Natural killer cell (primary cell): Measurements from ENCODE around the gene DGKZ. TPM values are rescaled to one million over a fixed set of nuclear protein-coding genes. Genes with fewer than 3 reads are reported as not detected.
"Not testable (repeated sequence)": the region's sequence is repeated elsewhere in the genome, so short reads cannot be mapped to it uniquely, and the experiment has no call there.

Experiments used
- ATAC-seq, 3 donors: fragments of 150-1000 bp in 2 of 3; fragments of 200-7000 bp in 1 of 3; cut with Tn5 transposase; 1 replicate in 1 of 3; 2 replicates in 2 of 3; pipeline ENCODE4 v1.10.0; 2021; ENCODE audit warnings: mild to moderate bottlenecking in 2 of 3, moderate library complexity in 2 of 3
- DNase-seq, 2 donors: peaks; one replicate each; pipeline versions ENCODE4 v3.0.0 to v3.0.0-alpha.2; 2013 to 2021; ENCODE audit warnings: mixed read lengths in 1 of 2
- H3K27ac ChIP-seq: one replicate; pipeline ENCODE4 v1.5.1; 2013; ENCODE audit warnings: mild to moderate bottlenecking, low read length
- H3K27me3 ChIP-seq: one replicate; pipeline ENCODE4 v1.6.1; 2013; ENCODE audit warnings: low read length; ENCODE audit not compliant: control insufficient read depth, insufficient read depth
- H3K36me3 ChIP-seq: one replicate; pipeline ENCODE4 v1.6.1; 2013; ENCODE audit warnings: low read length; ENCODE audit not compliant: control insufficient read depth, insufficient read depth
- H3K4me1 ChIP-seq: one replicate; pipeline ENCODE4 v1.6.1; 2013; ENCODE audit warnings: low read length; ENCODE audit not compliant: control insufficient read depth, insufficient read depth
- H3K4me3 ChIP-seq: one replicate; pipeline ENCODE4 v1.5.1; 2013; ENCODE audit warnings: low read length
- H3K9me3 ChIP-seq: one replicate; pipeline ENCODE4 v1.6.1; 2013; ENCODE audit warnings: low read length; ENCODE audit not compliant: control insufficient read depth, insufficient read depth
- H3K27ac Mint-ChIP-seq, 2 donors: one replicate each; pipeline ENCODE4 v1.8.0; 2022; ENCODE audit warnings: mild to moderate bottlenecking in 2 of 2, mixed read lengths in 2 of 2, moderate library complexity in 1 of 2
- H3K27me3 Mint-ChIP-seq, 2 donors: one replicate each; pipeline ENCODE4 v1.8.0; 2022; ENCODE audit warnings: low read depth in 2 of 2, mixed read lengths in 2 of 2
- H3K36me3 Mint-ChIP-seq: one replicate; pipeline ENCODE4 v1.8.0; 2022; ENCODE audit warnings: mixed read lengths
- H3K4me1 Mint-ChIP-seq, 2 donors: one replicate each; pipeline ENCODE4 v1.8.0; 2022; ENCODE audit warnings: mixed read lengths in 2 of 2
- H3K4me3 Mint-ChIP-seq: one replicate; pipeline ENCODE4 v1.8.0; 2022; ENCODE audit warnings: mild to moderate bottlenecking, moderate library complexity, mixed read lengths
- H3K9me3 Mint-ChIP-seq, 2 donors: one replicate each; pipeline ENCODE4 v1.8.0; 2022; ENCODE audit warnings: mixed read lengths in 2 of 2
- WGBS: methylation state at CpG from one replicate; pipeline ENCODE4 v1.1.7; 2013; ENCODE audit warnings: missing lambda C conversion rate; ENCODE audit not compliant: insufficient coverage; 5-methylcytosine and 5-hydroxymethylcytosine counted together
- intact Hi-C: fragments of 100-400 bp; cut with micrococcal nuclease; formaldehyde crosslinking; loops from one replicate; pipeline ENCODE4 v1.14.2; 2022
- total RNA-seq, 4 donors: library from RNA; stranded (reverse); fragments of 120-200 nt in 1 of 4; gene quantifications; one replicate each; pipeline versions ENCODE4 v1.2.3 to v1.2.4, GENCODE V29; 2013 to 2022
- TF ChIP-seq, protein P1 (sequence below): fragments of 200-600 bp; IDR thresholded peaks from one replicate; pipeline ENCODE4 v1.8.0; 2022; ENCODE audit warnings: antibody characterized with exemption

Gene DGKZ
- total RNA-seq, 3 donors from 2014 or later (not counting 1 experiment from before 2014, with no cell fraction given): 307 to 377 (median 350) TPM

- no peak overlapping the region for H3K4me3 Mint-ChIP-seq
Observed at GRCh38 chr11:46378296-46378695, 31.0 kb downstream of the DGKZ start.

DNA sequence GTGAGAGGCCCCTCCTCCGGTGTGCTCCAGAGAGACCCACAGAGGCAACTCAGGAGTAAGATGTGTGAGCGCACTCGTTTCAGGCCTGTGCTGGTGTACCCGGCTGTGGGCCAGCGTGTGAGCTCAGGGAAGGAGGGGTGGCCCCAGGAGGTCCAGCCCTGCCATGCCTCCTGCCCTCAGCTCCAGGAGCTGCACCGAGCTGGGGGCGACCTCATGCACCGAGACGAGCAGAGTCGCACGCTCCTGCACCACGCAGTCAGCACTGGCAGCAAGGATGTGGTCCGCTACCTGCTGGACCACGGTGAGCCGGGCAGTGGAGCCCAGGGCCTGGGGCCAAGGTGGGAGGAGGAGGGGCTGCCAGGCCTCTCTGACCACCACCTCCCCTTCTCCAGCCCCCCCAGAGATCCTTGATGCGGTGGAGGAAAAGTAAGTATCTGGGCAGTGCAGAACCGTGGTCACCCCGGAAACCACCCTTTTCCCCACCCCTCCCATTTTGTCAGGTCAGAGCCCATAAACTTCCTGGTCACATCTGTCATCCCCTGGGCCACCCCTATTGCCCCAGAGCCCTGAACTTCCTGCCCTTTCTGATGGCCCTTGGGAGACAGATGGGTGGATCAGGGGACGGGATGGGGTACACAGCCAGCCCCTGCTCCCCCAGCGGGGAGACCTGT, 31.7 kb downstream of the DGKZ start:
- TF ChIP-seq, protein P1, sequence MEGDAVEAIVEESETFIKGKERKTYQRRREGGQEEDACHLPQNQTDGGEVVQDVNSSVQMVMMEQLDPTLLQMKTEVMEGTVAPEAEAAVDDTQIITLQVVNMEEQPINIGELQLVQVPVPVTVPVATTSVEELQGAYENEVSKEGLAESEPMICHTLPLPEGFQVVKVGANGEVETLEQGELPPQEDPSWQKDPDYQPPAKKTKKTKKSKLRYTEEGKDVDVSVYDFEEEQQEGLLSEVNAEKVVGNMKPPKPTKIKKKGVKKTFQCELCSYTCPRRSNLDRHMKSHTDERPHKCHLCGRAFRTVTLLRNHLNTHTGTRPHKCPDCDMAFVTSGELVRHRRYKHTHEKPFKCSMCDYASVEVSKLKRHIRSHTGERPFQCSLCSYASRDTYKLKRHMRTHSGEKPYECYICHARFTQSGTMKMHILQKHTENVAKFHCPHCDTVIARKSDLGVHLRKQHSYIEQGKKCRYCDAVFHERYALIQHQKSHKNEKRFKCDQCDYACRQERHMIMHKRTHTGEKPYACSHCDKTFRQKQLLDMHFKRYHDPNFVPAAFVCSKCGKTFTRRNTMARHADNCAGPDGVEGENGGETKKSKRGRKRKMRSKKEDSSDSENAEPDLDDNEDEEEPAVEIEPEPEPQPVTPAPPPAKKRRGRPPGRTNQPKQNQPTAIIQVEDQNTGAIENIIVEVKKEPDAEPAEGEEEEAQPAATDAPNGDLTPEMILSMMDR: no peak
- Mint-ChIP-seq H3K27me3 (peaks cover 0 to 7% of the 10 kb centered on the region in 2 donors), H3K36me3 (no peaks in the 10 kb centered on the region), H3K9me3 (no peaks in the 10 kb centered on the region), H3K27ac (peak overlapping the region; percentile 72 to 85), H3K4me1 (peaks cover 13 to 38% of the 10 kb centered on the region in 2 donors), H3K4me3 (peak overlapping the region; percentile 69)
- DNase-seq (no peak), ATAC-seq (peak in 2 of 3 donors; percentile 25 to 33)
- no peak overlapping the region for H3K4me3 ChIP-seq
- peaks cover 45% of the 10 kb centered on the region for H3K4me1 ChIP-seq
- no peaks in the 10 kb centered on the region for H3K9me3 ChIP-seq
- 64% methylated on average over 19 of the region's 20 CpGs for WGBS
- intact Hi-C loops: no loop called here
- peaks cover 10% of the 10 kb centered on the region for H3K27me3 ChIP-seq
- H3K36me3 ChIP-seq: peaks cover 46% of the 10 kb centered on the region
- peak overlapping the region; percentile 64 for H3K27ac ChIP-seq

More at GRCh38 chr11:46378296-46378695, 31.0 kb downstream of the DGKZ start:
- peak overlapping the region; percentile 72 to 85 for H3K27ac Mint-ChIP-seq
- 93% methylated on average over 10 of the region's 10 CpGs for WGBS
- peaks cover 6% of the 10 kb centered on the region for H3K27me3 ChIP-seq
- ATAC-seq: no peak
- no peaks in the 10 kb centered on the region for H3K36me3 Mint-ChIP-seq
- no peaks in the 10 kb centered on the region for H3K9me3 ChIP-seq
- H3K4me3 ChIP-seq: no peak overlapping the region
- peaks cover 50% of the 10 kb centered on the region for H3K36me3 ChIP-seq
- H3K9me3 Mint-ChIP-seq: no peaks in the 10 kb centered on the region
- no peak for DNase-seq
- intact Hi-C loops: no loop called here
- H3K27ac ChIP-seq: no peak overlapping the region
- H3K27me3 Mint-ChIP-seq: peaks cover 0 to 4% of the 10 kb centered on the region in 2 donors
- TF ChIP-seq, protein P1: no peak
- H3K4me1 ChIP-seq: peaks cover 45% of the 10 kb centered on the region
- peaks cover 13 to 38% of the 10 kb centered on the region in 2 donors for H3K4me1 Mint-ChIP-seq

- H3K36me3 Mint-ChIP-seq, H3K27me3 Mint-ChIP-seq, H3K9me3 ChIP-seq, H3K4me3 ChIP-seq, DNase-seq, H3K9me3 Mint-ChIP-seq: not testable (repeated sequence)
- peaks cover 13 to 38% of the 10 kb centered on the region in 2 donors for H3K4me1 Mint-ChIP-seq
- peak overlapping the region; percentile 69 for H3K4me3 Mint-ChIP-seq
- peak overlapping the region; percentile 64 for H3K27ac ChIP-seq
- peaks cover 39% of the 10 kb centered on the region for H3K36me3 ChIP-seq
- H3K27me3 ChIP-seq: peaks cover 12% of the 10 kb centered on the region
- H3K4me1 ChIP-seq: peaks cover 45% of the 10 kb centered on the region
- 73% methylated on average over 33 of the region's 36 CpGs for WGBS
- peak overlapping the region; percentile 72 to 85 for H3K27ac Mint-ChIP-seq
- intact Hi-C loops: loop anchor here (5.0 kb wide), 1 partner anchor 32 kb away; the partner anchor contains the start of gene DGKZ
- peak in 1 of 3 donors; percentile 23 for ATAC-seq
Observed at GRCh38 chr11:46379482-46380293, 32.4 kb downstream of the DGKZ start.
